CD4-positive, alpha-beta T cell treated with Interleukin-4 for 4 hours (primary cell): ENCODE results near the gene ESYT3.
"Not testable (repeated sequence)": the region's sequence is repeated elsewhere in the genome, so short reads cannot be mapped to it uniquely, and the experiment has no call there.

Experiments
- DNase-seq: peaks from one replicate; pipeline ENCODE4 v3.0.0-alpha.2; 2020

Gene ESYT3

DNA sequence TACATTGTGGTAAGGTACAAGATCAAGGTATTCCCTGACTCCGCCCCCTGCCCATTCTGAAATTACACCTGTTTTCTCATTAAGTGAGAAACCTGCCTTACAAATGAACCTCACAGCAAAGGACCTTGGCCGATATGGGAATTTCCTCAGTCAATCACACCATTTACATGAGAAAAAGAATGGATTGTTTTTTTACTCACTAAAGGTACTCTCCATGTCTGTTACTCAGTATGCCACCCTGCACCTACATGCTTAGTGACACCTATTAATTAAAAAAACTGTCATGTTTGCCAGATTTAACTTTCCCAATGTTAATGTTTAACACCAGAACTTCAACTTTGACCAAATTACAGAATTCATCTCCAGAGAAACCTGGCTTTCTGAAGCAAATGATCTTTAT is 62.0 kb downstream of the ESYT3 start:
- no peak for DNase-seq

DNA sequence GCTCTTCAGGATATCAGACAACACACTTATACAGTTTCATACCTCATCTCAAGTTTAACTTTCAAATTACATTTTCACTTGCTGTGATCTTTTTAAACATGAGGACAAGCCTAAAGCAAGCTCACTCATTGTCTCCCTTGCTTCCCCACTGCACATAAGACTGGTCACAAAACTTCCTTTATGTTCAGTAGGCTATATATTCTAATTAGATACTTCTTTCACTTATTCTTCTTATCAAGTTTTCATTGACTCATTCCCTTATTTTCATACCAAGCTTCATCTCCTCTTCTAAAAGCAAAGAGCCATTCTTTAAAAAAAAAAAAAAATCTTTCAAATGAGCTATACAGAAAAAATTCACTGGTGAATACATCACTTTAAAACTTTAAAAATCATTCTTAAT is 62.6 kb downstream of the ESYT3 start:
- DNase-seq: no peak

DNA sequence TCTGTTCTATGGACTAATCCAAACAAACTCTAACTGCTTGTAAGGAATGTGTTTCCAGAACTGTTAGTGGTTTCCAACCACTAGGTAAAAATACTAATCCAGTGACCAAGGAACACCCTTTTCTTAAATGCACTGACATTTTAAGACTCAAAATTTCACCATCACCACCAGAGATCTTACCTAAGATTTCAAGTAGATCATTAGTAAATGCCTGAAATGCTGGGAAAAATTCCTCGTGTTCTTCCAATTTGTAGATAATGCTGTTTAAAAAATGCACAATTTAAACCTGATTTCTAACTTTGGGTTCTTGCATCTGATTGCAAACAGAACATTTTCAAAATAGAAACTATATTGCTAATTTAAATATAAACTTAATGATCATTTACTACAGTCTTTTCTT is 63.4 kb downstream of the ESYT3 start:
- no peak for DNase-seq

DNA sequence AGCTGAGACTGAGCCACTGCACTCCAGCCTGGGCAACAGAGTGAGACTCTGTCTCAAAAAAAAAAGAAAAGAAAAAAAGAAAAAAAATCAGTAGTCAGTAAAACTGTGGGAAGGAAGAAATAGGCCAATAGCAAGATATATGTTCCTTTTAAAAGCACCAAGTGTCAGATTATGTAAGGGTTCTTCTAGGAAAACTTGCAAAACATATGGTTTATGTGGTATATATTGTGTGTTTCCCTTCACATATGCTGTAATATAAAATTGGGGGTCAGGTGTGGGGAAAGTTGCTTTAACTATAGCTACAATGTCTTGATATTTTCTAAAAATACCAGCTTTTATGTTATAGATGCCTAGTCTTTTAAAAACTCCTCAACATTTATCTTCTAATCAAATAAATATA is 64.6 kb downstream of the ESYT3 start:
- DNase-seq: no peak

DNA sequence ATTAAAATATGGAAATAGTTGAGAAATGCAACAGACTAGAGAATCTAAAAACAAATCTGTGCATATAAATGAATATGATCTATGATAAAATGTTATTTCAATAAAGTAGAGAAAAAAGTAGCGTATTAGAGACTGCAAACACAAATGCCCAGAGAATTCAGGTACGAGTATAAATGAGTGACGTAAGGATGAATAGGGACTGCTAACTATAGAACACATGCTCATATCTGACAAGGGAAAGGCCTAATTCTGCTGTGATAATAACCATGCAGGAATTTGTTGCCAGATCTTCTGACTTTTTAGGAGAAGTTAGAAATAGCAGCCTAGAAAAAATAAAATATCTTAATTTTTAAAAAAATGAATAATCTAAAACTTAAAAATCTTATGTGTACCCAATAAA is 73.1 kb downstream of the ESYT3 start:
- no peak for DNase-seq

DNA sequence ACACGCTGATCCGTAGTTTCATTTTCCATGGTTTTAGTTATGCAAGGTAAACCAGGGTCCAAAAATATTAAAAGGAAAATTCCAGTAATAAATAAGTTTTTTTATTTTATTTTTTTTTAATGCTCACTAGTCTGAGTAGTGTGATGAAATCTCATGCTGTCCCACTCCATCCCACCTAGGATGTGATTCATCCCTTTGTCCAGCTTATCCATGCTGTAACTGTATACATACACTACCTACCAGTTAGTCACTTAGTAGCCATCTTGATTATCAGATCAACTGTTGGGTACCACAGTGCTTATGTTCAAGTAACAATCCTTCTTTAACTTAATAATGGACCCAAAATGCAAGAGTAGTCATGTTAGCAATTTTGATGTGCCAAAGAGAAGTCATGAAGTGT is 75.2 kb downstream of the ESYT3 start:
- DNase-seq: no peak

DNA sequence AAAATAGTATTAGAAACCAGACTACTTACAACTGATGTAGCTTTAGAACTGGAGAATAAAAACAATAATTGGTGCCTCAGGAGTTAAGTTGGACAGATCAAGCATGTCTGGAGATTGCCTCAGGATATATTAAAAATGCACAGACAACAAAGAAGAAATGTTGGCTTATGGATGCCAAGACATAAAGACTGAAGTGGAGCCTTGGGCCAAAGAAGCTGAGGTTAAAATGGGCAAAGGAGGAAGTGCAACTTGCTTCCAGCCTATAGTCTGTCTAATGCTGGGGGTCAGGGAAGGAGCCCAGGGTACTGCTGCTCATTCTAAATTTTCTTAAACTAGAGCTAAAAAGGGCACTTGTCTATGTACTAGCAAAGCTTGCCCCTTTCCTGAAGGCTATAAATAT is 77.5 kb downstream of the ESYT3 start:
- no peak for DNase-seq

DNA sequence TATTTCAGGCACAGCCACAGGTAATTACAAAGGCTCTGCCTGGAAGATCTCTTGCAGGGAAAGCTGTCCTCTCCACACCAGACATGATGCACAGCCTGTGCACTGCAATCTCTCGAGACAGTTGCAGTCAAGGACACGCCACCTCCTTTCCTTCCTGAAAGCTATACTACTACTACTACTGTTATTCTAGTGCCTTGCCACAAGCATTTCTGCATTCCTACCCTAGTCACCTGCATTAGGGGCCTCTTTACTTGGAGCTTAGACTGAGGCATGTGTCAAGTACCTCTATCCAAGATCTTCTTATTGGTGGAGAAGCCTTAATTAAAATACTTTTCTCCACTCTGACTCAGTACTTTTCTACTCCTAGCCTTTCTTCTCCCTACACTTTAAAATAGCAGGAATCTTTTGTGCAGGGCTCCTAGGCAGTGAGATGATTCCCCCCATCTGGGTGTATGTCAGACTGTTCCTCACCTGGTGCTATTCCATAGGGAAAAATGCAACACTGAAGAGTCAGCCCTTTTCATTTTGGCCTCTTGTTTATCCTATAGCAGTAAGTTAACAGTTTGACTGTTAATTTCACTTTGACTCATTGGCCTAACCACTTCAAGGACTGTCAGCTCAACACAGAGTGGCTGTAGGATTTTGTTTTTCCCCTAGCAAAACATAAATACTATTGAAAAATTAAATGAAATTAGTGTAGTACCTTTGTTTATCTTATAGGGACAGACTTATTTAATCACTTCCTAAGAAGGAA is 78.9 kb downstream of the ESYT3 start:
- no peak for DNase-seq

DNA sequence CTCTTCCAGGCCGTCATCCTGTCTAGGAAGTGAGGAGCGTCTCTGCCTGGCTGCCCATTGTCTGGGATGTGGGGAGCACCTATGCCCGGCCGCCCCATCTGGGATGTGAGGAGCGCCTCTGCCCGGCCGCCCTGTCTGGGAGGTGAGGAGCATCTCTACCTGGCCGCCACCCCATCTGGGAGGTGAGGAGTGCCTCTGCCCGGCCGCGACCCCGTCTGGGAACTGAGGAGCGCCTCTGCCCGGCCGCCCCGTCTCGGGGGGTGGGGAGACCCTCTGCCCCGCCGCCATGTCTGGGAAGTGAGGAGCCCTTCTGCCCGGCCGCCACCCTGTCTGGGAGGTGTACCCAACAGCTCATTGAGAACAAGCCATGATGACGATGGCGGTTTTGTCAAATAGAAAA is 87.0 kb downstream of the ESYT3 start:
- DNase-seq: not testable (repeated sequence)
